Lung (tissue), 12 donors: ENCODE measurements around the gene CAST. TPM values are rescaled to one million over a fixed set of nuclear protein-coding genes. Genes with fewer than 3 reads are reported as not detected.

ENCODE experiments used
- ATAC-seq: fragments of 200-7000 bp; cut with Tn5 transposase; one replicate; pipeline ENCODE4 v1.9.1; 2020; ENCODE audit warnings: moderate number of reproducible peaks; ENCODE audit not compliant: insufficient read depth, low FRiP score
- DNase-seq, 3 donors: peaks; one replicate each; pipeline ENCODE4 v3.0.0-alpha.2; 2013 to 2017
- H3K27ac ChIP-seq, 2 donors: one replicate each; pipeline ENCODE4 v1.5.1; 2013; ENCODE audit warnings: mild to moderate bottlenecking in 2 of 2, moderate library complexity in 2 of 2, control low read depth in 1 of 2, inconsistent platforms in 1 of 2, low read depth in 1 of 2, low read length in 1 of 2
- H3K27me3 ChIP-seq, 3 donors: one replicate each; pipeline ENCODE4 v1.5.1; 2013; ENCODE audit warnings: low read length in 2 of 3; ENCODE audit not compliant: control insufficient read depth in 3 of 3, insufficient read depth in 3 of 3
- H3K36me3 ChIP-seq, 4 donors: one replicate each; pipeline ENCODE4 v1.5.1; 2013; ENCODE audit warnings: low read length in 4 of 4, mild to moderate bottlenecking in 1 of 4, moderate library complexity in 1 of 4; ENCODE audit not compliant: control insufficient read depth in 4 of 4, insufficient read depth in 4 of 4
- H3K4me1 ChIP-seq, 5 donors: one replicate each; pipeline ENCODE4 v1.5.1; 2013; ENCODE audit warnings: low read length in 5 of 5, mild to moderate bottlenecking in 2 of 5, moderate library complexity in 1 of 5; ENCODE audit not compliant: control insufficient read depth in 5 of 5, insufficient read depth in 5 of 5
- H3K4me3 ChIP-seq: one replicate; pipeline ENCODE4 v1.5.1; 2013; ENCODE audit warnings: mild to moderate bottlenecking, control low read depth, moderate library complexity
- H3K9ac ChIP-seq, 2 donors: one replicate each; pipeline ENCODE4 v1.5.1; 2013; ENCODE audit warnings: low read length in 2 of 2, control low read depth in 1 of 2; ENCODE audit not compliant: insufficient read depth in 1 of 2
- H3K9me3 ChIP-seq, 4 donors: one replicate each; pipeline ENCODE4 v1.5.1; 2013; ENCODE audit warnings: low read length in 3 of 4, mild to moderate bottlenecking in 1 of 4, moderate library complexity in 1 of 4; ENCODE audit not compliant: control insufficient read depth in 4 of 4, insufficient read depth in 3 of 4
- CTCF ChIP-seq: IDR thresholded peaks from 2 replicates; pipeline ENCODE4 v1.5.1; 2012; ENCODE audit warnings: mild to moderate bottlenecking; ENCODE audit errors: control extremely low read depth, extremely low read depth
- WGBS, 2 donors: extraction: QIAGEN DNeasy Blood & Tissue Kit; methylation state at CpG; one replicate each; pipeline ENCODE4 v1.1.7; 2013; 5-methylcytosine and 5-hydroxymethylcytosine counted together
- polyA plus RNA-seq, 2 donors: library from polyadenylated mRNA; stranded (reverse); fragments of 200-250 nt; gene quantifications; one replicate each; pipeline ENCODE4 v1.2.1, GENCODE V29; 2013
- total RNA-seq, 2 donors: library from RNA; depleted of rRNA in 1 of 2; stranded (reverse); fragments of >200 nt in 1 of 2; gene quantifications; one replicate each; pipeline ENCODE4 v1.2.1, GENCODE V29; 2014 to 2021
- donor health status: control.
- donor health status: control.
- donor health status: Bipolar disorder and iron deficiency.
- donor health status: healthy.
- donor health status: DM: yes; HTN: yes; CAD: no.

Gene CAST
- total and polyA plus RNA-seq, 4 donors, result 84.8 to 279 (median 184) TPM

DNA sequence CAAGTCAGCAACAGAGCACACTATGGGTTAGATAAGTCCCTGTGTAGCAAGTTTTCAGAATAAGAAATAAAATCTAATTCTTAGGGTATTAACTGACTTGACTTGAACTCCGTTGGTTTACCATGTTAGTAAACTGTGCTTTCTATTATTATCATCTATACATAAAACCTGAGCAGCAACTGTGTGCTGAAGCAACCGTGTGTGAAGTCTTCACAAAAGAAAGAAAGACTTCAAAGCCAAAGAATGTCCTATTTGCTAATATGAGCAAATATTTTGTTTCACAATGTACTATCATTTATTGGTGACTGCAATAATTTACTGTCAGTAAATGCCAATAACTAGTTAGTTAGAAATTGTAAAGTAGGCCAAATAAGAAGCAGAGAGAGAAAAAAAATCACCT is 112.9 kb downstream of the CAST start:
- TF ChIP-seq CTCF, result no peak
- H3K9me3 ChIP-seq, result no peaks in the 10 kb centered on the region
- no peak for ATAC-seq

GRCh38 chr5:96775689-96776088 is 113.5 kb downstream of the CAST start:
- Histone ChIP-seq H3K36me3 (peaks cover 17 to 46% (median 34%) of the 10 kb centered on the region in 4 donors), H3K4me1 (peaks cover 0 to 3% (median 0%) of the 10 kb centered on the region in 5 donors), H3K9ac (no peak overlapping the region), H3K4me3 (no peak overlapping the region), H3K27me3 (no peaks in the 10 kb centered on the region), H3K9me3 (no peaks in the 10 kb centered on the region), H3K27ac (no peak overlapping the region)
- DNase-seq (no peak), ATAC-seq (no peak)
- 94 to 96% methylated on average over 11 of the region's 11 CpGs for WGBS, 2 donors
- no peak for TF ChIP-seq CTCF

More for the DNA sequence above, 112.9 kb downstream of the CAST start:
- Histone ChIP-seq H3K4me3 (no peak overlapping the region), H3K27me3 (no peaks in the 10 kb centered on the region), H3K36me3 (peaks cover 17 to 50% (median 35%) of the 10 kb centered on the region in 4 donors), H3K4me1 (peaks cover 0 to 3% (median 0%) of the 10 kb centered on the region in 5 donors), H3K9ac (no peak overlapping the region), H3K27ac (no peak overlapping the region)
- no peak for DNase-seq
- whole genome bisulfite sequencing, 2 donors, result 84 to 94% methylated on average over 2 of the region's 2 CpGs

DNA sequence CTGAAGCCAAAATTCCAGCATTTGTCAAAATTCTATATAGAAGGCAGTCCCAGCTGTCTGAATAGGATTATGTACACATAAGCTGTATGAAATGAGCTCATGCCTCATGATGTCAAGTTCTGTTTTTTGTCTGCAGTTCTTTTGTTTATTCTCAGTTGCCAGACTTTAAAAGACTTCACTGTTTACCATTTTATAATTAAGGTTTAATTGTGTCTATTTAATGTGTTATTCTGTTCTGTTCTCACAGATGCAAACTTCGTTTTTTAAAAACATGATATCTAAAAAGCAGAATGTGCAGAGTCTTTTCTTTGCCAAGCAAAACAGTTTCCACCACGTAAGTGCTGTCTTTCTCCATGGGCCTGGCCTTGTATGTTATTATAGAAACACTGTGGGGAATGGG is 114.4 kb downstream of the CAST start:
- no peak overlapping the region for H3K9ac ChIP-seq
- H3K9me3 ChIP-seq, result no peaks in the 10 kb centered on the region
- peak in 2 of 3 donors; percentile 47 to 50 for DNase-seq
- no peak overlapping the region for H3K27ac ChIP-seq
- TF ChIP-seq CTCF, result no peak
- no peak for ATAC-seq
- peaks cover 0 to 3% (median 0%) of the 10 kb centered on the region in 5 donors for H3K4me1 ChIP-seq
- no peak overlapping the region for H3K4me3 ChIP-seq
- H3K27me3 ChIP-seq, result no peaks in the 10 kb centered on the region
- peaks cover 17 to 49% (median 30%) of the 10 kb centered on the region in 4 donors for H3K36me3 ChIP-seq
- 76 to 88% methylated on average over 2 of the region's 2 CpGs for WGBS, 2 donors

DNA sequence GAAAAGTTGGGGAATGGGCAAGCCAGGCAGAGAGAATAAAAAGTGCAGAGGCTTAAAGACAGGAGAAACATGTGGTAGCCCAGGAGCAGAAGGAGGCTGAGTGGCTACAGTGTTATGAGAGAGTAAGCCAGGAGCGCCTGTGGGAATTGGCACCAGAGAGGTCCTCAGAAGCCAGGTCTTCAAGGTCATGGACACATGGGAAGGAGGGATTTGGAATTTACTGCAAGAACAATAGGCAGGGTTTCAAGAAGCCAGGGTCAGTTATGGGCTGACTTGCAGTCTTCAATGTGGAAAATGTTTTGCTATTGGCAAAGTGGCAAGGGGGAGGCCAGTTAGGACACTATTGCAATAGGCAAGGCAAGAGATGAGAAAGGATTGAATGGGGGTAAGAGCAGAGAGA is 116.2 kb downstream of the CAST start:
- Histone ChIP-seq H3K4me3 (no peak overlapping the region), H3K9ac (no peak overlapping the region), H3K9me3 (no peaks in the 10 kb centered on the region), H3K4me1 (peaks cover 0 to 3% (median 0%) of the 10 kb centered on the region in 5 donors), H3K27me3 (no peaks in the 10 kb centered on the region), H3K36me3 (peaks cover 18 to 46% (median 33%) of the 10 kb centered on the region in 4 donors), H3K27ac (peak overlapping the region in 1 of 2 donors; percentile 31)
- WGBS, 2 donors, result 82 to 100% methylated on average over 1 of the region's 1 CpG
- DNase-seq (no peak), ATAC-seq (no peak)
- no peak for TF ChIP-seq CTCF
